Right forelimb (tissue), 1 donor: ENCODE measurements around the gene DLEC1.
"Not testable (repeated sequence)": the region's sequence is repeated elsewhere in the genome, so short reads cannot be mapped to it uniquely, and the experiment has no call there.

Experiments used
- DNase-seq: peaks from one replicate; pipeline ENCODE4 v3.0.0-alpha.2; 2018

DLEC1 gene

DNA sequence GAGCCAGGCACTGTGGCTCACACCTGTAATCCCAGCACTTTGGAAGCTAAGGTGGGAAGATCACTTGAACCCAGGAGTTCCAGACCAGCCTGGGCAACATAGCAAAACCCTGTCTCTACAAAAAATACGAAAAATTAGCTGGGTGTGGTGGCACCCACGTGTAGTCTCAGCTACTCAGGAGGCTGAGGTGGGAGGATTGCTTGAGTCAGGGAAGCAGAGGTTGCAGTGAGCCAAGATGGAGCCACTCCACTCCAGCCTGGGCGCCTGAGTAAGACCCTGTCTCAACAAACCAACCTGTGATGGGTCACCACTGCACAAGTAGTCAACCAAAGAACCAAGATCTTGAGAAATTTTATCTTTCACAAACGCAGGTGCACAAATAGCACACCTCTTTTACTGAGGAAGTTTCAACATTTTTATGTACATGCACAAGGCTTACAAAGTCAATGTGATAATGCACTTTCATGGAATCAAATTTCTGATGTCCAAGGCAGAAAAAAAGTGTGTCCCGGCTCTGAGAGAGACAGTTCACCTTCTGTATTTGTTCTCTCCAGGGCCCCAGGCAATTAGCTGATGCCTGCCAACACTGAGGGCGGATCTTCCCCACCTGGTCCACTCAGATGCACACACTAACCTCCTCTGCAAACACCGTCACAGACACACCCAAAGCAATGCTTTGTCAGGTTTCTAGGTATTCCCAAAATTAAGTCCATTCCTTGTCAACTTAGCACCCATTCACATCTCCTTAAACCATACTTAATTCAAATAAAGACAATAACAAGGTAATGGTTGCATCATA lies 85.5 kb downstream of the DLEC1 start:
- DNase-seq, result no peak

DNA sequence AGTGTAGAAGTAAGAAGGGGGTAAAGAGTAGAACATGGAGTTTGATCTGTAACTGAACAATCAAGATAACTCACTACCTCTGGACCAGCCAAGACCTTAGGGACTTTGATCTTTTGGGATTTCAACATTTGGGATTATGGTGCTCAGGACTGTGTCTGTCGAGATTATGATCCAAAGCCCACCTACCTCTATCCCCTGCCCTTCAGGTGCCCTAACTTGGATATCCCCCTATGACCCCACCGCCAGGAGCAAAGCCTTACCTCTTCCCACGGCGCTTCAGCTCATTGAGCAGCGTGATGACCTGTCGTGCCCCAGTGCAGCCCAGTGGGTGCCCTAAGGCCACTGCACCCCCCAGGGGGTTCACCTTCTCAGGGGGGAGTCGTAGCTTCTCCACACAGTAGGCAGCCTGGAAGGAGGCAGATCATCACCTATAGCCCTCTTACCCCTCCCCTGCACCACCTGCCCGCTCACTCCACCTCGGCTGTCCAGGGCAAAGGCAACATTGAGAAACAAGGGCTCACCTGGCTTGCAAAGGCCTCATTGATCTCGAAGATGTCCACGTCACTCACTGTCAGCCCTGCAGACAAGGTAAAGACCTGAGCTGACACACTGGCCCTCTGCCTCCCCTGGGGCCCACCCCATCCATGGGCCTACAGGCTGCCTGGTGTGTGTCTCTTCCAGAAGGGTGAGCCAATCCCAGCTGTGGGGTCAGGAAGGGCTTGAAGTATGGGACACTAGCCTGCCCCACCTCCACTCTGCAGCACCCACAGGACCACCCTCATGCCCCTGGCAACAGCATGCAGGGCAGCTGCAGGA lies 86.5 kb downstream of the DLEC1 start:
- no peak for DNase-seq

DNA sequence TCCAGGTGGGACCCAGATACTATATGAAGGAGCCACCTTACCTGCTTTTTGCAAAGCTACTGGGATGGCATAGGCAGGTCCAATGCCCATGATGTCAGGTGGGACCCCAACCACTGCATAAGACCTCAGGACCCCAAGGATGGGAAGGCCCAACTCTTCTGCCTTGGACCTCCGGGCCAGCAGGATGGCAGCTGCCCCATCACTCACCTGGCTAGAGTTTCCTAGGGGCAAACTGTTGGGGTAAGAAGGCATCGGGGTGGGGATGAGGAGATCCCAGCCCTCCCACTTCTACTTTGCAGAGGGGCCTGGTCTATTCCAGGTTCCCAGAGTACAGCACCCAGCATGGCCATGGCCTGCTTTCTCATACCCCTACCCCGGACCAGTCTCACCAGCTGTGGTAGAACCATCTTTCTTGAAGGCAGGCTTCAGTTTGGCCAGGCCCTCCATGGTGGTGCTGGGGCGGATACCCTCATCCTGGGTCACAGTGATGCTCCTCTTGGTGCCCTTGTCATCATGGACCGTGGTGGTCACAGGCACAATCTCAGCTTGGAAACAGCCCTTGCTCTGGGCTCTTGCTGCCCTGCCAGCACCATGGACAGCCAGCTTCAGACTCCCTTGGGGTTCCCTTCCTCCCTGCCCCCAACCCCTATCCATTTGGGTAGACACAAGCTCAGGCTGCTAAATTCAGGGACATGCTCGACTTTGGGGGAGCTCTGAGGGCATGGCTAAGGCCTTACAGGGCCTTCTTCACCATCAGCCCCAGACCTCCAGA lies 87.3 kb downstream of the DLEC1 start:
- peak; percentile 24 for DNase-seq

DNA sequence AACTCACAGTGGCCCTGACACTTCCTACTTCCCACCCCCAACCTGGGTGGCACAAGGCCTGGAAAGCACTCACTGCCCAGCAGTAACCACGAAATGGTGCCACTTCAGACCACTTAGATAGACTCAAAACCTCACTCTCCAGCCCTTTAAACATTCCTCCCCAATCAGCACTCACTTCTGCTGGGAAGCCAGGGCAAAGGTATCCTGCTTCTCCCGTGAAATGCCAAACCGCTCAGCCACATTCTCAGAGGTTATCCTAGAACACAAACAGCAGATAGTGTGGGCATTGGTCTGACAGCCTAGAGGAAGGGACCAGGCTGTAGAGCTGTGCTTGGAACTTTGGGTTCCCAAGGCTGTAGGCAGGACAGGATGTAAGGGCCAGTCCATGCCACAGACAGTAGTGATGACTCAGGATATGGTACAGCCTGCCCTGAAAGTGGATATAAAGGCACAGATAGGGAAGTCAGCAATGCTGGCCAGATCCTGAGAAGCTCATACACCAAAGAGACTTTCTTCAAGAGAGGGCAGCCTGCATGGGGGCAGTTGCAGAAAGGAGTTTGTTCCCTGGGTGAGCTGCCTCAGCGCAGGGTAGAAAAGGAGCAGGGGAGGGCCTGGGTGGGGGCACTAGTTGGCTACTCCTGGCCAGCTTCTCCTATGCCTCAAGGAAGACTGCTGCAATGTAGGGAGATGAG lies 88.7 kb downstream of the DLEC1 start:
- peak; percentile 12 for DNase-seq

- DNase-seq, result peak; percentile 5
Observed at GRCh38 chr3:38128303-38128655, 89.3 kb downstream of the DLEC1 start.

DNA sequence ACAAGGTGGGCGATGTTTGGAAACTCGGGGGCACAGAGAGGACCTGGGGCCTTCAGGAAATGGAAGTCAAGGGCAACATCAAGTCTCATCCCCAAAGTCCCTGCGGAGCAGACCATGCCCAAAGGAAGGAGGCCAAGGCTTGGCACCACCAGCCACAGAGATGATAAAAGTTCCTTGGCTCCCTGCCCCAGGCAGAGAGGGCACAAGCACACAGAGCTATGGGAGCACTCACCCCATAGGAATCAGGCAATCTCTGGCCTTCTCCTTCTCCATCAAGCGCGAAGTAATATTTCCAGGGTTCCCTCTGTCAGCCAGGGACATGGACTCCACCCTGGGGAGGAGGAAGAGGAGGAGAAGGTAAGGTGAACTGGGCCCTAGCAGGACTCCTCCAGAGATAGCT lies 90.0 kb downstream of the DLEC1 start:
- DNase-seq, result peak; percentile 10

GRCh38 chr3:38130631-38131065 lies 91.6 kb downstream of the DLEC1 start:
- no peak for DNase-seq

GRCh38 chr3:38131621-38132369 lies 92.8 kb downstream of the DLEC1 start:
- DNase-seq, result no peak

GRCh38 chr3:38133209-38133556 lies 94.2 kb downstream of the DLEC1 start:
- no peak for DNase-seq

- DNase-seq, result no peak
Observed at GRCh38 chr3:38133557-38134405, 94.8 kb downstream of the DLEC1 start.

DNA sequence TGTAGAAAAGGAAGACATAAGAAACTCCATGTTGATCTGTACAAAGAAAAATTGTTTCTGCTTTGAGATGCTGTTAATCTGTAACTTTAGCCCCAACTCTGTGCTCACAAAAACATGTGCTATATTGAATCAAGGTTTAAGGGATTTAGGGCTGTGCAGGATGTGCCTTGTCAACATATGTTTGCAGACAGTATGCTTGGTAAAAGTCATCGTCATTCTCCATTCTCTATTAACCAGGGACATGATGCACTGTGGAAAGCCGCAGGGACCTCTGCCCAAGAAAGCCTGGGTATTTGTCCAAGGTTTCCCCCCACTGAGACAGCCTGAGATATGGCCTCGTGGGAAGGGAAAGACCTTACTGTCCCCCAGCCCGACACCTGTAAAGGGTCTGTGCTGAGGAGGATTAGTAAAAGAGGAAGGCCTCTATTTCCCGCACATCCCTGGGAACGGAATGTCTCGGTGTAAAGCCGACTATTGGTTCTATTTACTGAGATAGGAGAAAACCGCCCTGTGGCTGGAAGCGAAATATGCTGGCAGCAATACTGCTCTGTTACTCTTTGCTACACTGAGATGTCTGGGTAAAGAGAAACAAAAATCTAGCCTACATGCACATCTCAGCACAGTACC lies 95.6 kb downstream of the DLEC1 start:
- not testable (repeated sequence) for DNase-seq

GRCh38 chr3:38135621-38136277 lies 96.7 kb downstream of the DLEC1 start:
- peak; percentile 20 for DNase-seq

GRCh38 chr3:38136393-38136776 lies 97.4 kb downstream of the DLEC1 start:
- no peak for DNase-seq

- DNase-seq, result peak; percentile 99
Observed at GRCh38 chr3:38136777-38137614, 98.0 kb downstream of the DLEC1 start, which contains the start of gene ACAA1. TSS of gene ACAA1 (minus strand) at chr3:38137127. CDS start at chr3:38137035, 92 bp downstream.

DNA sequence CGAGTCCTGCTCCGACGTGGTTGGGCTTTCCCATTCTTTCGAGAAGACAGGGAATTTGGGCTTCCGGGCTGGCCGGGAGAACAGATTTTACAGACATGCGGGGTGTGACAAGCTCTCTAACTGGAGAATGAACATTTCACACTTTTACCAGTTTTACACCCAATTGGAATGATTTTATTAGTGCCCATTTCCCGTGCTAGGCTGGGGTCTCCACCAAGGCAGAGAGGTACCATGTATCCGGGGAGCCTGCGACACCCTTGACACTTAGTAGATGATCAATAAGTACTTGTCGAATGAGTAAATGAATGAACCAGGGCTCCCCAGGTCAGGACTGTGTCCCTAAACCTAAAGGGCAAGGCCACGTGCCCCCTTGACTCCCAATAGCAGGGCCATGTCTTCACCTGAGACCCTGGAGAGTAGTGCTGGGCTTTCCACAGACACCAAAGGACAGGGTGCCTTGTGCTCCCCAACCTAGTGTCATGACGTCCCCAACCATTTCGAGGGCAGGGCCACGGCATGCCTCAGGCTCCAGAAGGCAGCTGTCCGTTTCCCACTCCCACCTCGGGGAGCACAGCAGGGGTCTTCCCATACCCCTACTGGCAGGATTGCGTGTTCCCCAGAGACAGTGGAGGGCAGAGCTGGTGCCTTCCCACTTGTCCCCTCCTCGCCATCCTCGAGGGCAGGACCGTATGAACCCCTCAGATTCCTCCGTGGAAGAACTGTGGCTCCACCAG lies 98.8 kb downstream of the DLEC1 start:
- peak; percentile 63 for DNase-seq

DNA sequence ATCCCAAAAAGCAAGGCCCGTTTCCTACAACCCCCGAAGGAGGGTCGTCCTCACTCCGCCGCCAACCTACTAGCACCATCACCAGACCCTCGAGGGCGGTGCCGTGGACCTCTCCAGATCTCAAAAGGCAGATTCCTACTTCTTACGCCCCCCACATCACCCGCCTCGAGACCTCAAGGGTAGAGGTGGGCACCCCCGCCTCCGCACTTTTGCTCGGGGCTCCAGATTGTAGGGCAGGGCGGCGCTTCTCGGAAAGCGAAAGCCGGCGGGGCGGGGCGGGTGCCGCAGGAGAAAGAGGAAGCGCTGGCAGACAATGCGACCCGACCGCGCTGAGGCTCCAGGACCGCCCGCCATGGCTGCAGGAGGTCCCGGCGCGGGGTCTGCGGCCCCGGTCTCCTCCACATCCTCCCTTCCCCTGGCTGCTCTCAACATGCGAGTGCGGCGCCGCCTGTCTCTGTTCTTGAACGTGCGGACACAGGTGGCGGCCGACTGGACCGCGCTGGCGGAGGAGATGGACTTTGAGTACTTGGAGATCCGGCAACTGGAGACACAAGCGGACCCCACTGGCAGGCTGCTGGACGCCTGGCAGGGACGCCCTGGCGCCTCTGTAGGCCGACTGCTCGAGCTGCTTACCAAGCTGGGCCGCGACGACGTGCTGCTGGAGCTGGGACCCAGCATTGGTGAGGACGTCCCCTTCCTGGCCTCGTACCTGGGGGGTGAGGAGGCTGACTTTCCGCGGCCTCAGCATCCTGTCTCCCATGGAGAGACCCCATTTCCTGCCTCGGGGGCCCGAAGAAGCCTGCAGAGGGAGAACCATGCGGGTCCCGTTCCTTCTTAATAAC lies 99.6 kb downstream of the DLEC1 start, which contains the start of gene MYD88:
Gene MYD88, plus strand, starts transcription at position 313 of the 842 bp plus-strand sequence. Its CDS starts 40 bp downstream, at position 353.
- DNase-seq, result peak; percentile 84

- DNase-seq, result no peak
Observed at GRCh38 chr3:38139191-38139590, 100.2 kb downstream of the DLEC1 start.
